UCSD-AML1 (cell line): Measurements from ENCODE around the gene EEFSEC.

Source experiments
- DNase-seq: peaks from one replicate; lab custom pipeline; 2025; ENCODE audit not compliant: unreplicated experiment; lab: John Stamatoyannopoulos, UW

Gene EEFSEC

DNA sequence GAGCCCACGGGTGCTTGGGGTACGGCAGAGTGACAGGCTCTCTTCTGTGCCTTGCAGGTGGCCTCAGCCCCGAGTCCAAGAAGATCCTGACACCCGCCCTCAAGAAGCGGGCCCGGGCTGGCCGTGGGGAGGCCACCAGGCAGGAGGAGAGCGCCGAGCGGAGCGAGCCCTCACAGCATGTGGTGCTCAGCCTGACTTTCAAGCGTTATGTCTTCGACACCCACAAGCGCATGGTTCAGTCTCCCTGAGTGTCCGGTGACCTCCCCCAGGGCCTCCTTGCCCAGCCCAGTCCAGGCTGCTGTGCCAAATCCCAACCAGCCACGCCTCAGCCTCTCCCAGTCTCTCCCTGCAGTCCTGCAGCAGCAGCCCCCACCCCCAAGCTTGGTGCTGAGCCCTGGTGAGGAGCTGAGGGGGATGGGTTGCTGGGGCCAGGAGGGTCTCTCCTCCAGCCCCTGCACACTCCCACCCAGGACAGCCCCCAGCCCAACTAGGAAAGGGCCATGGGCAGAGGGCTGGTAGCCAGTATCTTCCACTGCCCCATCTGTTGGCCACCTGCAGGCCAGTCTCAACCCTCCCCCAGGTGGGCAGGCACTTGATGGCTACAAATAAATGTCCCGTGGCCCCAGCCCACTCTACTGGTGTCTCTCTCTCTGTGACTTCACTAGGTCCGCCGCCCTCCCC, 254.9 kb downstream of the EEFSEC start:
- no peak for DNase-seq

DNA sequence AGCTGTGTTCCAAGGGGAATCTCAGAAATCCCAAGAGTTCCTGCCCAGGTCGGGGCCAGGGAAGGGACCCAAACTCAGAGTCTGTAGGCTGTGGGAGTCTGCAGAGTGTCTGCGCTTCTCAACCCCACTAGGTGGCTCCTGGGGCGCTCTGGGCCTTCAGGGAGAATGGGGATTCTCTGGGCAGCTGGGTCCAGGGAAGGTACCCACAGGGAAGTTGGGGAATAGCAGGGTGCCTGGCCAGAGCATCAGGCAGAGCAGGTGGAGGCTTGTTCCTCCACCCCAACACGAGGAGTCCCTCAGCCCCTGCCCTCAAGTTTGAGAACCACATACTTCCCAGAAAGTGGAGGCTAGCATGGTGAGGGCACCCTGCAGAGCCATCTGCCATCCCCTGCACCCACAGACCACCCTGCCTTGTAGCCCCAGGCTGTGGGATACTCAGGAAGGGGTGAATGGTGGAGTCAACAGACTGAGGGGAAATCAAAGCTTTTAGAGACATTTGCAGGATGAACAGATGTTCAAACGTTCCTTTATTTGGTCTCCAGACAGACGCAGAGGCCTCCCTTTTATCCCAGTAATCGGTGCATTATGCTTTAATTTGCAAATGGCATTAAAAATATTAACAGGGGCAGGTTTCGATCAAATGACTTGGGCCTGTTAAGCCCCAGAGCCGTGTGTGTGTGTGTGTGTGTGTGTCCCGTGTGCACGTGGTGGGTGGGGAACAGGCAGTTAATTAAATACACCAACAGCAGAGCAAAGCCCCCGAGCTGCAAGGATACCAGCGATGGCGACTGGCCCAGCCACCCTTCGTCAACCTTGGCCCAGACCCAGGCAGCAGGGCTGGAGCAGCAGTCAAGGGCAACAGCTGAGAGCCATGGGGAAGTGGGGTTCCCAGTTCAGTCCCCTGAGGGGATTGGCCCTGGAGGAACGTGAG, 255.7 kb downstream of the EEFSEC start:
- DNase-seq = no peak

DNA sequence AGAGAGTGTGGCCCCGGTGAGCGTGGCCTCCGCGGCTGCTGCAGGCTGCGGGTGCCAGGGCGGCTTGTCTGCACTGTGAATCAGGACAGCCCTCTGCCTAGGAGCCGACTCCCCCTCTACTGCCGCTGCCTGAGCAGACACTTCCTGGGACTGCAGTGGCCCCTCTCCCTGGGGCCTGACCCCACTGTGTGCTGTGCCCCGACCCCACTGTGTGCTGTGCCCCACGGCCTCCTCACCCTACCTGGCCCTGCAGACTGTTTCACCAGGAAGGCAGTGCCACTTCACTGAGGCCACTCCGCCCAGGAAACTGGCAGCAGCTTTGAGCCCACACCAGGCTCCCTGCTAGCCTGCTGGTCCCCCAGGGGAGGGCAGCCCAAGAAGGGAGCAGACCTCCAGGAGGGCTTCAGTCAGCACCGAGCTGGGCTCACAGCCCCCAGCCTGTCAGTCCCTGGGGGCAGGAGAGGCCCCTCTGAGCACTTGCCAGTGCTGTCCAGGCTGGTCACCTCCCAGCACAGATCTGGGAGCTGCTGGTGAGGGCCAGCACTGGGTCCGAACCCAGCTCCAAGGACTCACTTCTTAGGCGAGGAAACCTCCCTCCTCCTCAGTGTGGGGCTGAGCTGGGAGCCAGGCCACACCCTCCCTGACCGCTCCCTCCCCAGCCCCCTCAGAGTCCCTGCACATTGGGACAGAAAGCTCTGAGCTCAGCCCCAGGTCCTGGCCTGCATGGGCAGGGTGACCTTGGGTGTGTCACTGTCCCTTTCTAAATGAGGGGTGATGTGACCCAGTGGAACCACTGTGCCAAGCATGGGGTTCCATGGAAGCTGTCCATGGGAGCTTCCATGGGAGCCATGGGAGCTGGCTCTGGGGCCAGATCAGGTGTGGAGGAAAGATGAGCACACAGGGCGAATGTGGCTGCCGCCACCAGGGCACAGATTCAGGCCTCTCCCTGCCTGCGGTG, 256.6 kb downstream of the EEFSEC start:
- no peak for DNase-seq

DNA sequence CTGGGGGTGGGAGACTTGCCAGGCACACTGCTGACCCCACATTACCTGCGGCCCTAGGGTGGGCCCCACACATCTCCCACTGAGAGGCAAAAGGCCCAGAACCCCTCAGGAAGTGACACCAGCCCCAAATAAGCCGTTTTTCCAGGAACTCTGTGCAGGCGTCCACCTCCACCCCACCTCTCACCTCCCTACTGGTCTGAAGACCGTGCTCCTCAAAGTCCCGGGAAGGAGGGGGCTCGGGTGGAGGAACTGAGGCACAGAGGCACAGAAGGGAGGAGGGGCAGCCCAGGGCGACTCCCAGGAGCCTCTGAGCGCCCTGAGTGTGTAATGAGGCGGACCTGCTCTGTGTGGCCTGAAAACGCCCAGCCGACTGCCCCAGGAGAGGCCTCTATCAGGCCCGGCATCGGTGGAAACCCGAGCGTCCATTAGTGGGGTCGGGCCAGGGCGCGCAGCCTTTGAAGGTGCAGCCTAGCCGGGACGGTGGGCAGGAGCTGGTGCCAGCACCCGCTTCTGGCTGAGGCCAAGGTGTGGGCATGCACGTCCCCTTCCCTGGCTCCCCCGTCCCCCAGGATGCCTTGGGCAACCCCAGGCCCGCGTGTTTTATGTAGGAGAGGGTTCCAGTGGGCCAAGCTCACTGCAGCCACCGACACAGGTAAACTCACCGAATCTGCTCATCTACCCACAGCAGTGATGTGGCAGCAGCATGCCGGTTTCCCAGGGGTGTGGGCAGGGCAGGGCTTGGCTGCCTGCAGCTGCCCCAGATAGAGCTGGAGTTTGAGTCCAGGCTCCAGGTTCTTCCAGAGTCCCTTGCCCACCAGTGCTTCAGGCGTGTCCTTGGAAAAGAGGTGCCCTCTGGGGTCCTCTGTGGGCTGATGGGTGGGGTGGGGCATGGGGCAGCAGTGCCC, 257.6 kb downstream of the EEFSEC start:
- no peak for DNase-seq

DNA sequence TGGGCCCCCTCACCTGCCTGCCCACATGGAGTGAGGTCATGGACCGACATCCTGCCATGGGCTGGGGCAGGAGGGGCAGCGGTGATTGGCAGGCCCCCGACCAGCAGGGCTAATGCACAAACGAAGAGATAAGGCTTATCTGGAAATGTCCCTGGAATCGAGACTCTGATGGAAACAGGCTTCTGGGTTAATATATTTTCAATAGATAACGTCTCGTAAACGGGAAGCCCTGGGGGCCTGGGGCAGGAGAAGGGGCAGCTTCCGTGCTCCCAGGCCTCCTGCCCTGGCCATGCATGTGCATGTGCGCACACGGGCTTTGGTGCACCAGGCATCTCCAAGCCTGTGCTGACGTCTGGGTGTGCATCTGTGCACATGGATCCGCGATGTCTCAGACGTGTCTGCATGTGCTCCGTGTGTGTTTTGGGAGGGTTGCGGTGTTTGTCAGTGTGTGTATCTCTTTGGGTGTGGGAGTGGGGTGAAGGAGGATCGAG, 258.3 kb downstream of the EEFSEC start:
- no peak for DNase-seq

DNA sequence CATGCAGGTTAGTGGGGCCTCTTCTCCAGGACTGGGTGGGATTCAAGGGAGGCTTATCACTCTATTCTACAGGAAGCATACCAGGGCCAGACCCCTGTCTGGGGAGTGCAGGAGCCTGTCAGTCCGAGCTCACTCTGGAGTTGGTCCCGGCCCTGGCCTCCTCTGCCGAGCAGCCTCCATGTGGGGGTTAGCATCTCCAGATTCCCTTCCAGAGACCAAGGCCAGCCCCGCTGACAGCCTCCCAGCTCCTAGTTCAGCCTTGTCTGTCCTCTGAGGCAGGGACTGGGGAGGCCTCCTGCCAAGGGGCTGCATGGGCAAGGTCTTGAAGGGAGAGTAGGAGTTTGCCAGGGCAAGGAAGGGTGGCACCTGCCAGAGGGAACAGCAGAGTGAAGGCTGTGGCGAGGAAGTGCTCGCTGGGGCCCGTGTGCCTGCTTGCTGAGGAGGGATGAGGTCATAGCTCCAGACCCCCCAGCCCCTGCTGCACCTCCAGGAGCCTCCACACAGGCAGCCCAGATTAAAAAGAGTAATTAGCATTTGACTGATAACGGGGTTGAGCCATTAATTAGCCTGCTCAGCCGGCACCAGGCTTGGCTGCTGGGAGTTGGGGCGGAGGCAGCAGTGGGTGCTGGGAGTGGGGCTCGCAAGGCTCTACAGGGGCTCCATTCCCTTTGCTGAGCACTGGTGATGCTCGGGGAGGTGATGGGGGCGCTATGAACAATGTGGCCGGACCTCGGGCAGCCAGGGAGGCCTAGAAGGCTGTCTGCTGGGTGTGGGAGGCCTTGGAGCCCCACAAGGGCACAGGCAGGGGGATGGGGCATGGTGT, 259.1 kb downstream of the EEFSEC start:
- no peak for DNase-seq

DNA sequence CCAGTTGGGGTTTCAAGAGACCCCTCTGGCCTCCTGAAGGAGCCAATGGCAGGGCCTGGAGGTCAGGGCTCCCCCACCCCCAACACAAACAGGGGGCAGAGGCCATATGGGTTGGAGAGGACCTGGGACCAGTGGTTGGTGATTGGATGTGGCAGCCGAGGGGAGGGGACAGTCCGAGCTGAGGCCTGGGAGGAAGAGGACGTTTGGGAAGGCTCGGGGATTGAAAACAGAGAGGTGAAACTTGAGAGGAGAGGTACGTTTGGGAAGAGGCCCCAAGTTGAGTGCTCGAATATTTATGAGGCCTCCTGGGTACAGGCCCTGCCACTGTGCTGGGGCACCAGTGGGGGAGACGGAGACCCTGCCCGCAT, 259.7 kb downstream of the EEFSEC start:
- DNase-seq = no peak

DNA sequence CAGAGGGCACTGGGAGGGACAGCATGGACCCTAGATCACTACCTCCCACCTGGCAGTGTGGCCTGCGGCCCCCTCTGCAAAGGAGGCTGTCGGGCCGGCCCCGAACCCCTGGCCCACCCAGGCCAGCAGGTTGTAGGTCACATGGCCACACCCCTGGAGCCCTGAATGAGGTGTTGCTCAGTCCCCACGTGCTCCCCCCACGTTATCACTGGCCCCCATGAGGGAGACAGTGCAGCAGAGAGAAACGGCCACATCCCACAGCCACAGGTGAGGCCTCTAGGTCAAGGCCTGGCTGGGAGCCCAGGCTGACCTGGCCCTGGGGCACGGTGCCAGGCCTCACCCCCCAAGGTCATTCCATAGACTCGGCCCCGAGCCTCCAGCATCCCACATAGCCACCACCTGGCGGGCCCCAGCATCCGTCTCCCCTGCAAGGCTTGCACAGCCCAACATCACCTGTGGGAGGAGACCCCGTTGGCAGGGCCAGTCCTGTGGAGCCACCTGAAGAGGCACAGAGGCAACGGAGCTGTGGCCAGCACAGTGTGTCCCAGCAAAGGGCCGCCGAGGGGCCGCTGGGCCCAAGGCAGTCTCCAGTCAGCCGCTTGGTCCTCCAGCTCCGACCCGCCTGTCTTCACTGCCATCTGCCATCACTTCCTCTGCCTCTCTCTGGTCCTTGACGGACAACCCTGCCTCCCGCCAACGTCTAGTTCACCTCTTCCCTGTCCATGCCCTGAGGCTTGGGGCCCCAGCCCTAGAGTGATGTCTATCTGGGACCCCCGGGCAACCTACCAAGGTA, 260.3 kb downstream of the EEFSEC start:
- no peak for DNase-seq

DNA sequence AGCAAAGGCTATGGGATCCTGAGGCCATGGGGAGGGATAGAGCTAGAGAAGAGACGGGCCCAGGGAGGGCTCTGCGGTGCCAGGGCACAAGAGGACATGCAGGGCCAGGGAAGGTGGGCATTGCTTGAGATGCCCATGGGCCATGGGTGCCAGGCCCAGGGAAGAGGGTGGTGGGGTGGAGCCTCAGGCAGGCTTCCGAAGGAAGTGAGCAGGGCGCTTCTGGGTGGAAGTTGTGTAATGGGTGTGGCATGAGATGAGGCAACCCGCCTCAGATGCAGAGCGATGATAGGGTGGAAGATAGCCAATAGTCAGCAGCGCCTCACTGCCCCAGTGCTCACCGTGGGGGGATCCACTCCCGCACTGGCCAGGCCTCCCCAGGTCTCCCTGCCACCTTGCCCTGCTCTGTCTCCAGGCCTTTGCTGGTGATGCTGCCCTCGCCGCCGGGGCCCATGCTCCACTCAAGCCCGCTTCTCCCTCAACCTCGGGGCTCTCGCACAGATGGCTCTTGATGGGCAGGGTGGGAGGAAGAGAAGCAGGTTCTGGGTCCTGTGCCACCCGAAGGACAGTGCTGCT, 262.0 kb downstream of the EEFSEC start:
- no peak for DNase-seq

DNA sequence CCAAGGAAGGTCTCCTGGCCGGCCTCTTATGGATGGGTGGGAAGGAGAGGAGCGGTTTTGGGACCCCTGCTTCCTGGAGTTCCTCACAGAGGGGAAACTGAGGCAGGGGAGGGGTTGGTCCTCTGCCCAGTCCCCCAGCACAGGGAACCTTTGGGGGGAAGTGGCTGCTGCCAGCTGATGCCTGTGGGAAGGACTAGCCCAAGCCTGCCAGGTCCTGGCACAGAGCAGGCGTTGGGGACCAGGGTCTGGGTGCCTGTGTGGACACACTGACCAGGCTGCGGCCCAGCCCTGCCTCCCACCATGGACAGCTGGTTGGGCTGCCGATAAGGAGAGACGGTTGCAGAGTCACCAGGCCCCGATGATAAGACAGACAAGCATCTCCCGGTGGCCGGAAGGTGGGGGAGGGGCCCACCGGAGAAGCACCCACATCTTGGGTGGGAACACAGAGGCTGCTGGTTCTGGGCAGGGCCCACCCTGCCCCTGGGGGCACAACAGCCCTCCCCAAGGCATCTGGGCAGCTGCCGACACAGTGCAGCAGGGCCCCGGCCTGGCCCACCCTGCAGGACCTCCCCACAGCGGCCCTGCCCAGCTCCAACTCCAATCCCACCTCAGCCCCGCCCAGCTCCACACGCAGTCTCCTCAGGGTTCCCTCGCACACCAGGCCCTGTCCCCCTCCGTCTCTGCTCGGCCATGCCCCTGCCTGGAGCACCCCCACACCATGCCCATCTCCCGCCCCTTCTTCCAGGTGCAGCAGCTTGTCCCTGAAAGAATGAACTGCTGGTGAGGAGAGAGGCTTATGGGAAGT, 262.7 kb downstream of the EEFSEC start:
- DNase-seq = no peak

DNA sequence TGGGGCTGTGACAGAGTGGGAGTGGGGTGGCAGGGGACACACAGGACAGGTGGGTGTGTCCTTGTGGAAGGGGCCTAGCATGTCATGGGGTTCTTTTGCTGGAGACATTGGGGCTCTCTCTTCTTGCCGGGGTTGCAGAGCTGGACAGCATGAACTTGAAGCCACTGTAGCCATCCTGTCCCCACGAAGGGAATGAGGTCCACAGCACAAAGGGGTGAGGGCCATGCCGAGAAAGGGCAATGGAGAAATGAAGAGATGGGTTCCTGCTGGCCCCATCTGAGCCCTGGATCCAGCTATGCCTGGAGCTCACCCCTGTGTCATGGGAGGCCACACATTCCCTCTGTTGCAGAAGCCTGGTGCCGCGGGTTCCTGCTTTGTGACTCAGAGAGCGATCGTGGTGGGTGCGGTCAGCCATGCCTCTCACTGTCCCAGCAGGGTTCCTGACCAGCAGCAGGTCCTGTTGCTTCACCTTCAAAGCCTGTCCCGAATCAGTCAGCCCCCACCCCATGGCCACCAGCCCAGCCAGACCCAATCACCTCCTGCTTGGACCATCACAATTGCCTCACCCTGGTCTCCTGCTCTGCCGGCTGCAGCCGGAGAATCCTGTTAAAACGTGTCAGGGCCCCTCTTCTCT, 263.4 kb downstream of the EEFSEC start:
- no peak for DNase-seq

DNA sequence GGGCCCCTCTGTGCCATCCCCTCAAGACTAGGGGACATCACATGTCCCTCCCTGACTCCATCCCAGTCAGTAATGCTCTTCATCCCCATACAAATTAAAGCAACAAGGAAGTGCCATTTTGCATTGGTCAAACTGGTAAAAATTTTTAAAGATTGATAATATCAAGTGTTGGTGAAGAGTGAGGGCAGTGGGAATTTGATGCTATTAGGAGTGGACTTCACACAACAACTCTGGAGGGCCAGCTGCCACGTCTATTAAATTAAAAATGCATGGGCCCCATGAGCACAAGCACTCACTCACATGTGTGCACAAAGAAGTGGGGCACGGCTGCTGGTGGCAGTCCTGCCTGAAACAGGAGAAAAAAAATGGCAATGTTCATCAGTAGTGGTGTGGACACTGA, 265.6 kb downstream of the EEFSEC start:
- no peak for DNase-seq

DNA sequence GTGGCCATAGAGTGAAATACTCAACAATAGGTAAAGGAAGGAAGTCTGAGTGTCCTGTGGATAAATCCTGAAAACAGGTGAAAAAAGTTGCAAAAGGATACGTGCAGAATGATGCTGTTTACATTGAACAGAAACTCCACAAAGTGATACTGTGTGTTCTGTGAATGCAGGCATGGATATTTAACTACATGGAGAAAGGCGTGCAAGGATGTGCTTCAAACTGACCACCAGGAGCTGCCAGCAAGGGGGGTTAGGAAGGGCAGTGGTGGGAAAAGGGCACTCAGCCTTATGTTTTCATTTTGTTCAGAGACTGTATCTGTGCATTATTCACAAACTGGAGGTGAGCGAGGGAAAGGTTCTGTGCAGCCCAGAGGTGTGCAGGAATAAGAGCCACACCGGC, 266.0 kb downstream of the EEFSEC start:
- no peak for DNase-seq

DNA sequence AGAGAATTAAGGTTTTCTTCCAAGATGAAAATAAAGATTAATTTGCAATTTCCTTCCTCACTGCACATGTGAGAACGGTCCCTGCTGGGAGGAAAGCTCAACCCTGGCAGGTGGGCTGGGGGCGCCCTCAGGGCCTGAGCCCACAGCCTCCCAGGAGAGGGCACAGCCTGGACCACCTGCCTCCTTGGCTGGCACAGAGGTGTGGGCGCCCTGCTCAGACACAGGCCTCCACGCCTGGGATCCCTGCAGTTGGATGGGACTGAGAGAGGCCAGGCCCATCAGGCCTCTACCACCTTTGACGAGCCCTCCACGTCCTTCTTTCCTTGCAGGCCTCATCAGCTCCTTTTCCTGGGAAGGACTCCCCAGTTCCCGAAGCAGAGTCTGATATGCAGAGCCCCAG, 267.0 kb downstream of the EEFSEC start:
- DNase-seq = no peak

DNA sequence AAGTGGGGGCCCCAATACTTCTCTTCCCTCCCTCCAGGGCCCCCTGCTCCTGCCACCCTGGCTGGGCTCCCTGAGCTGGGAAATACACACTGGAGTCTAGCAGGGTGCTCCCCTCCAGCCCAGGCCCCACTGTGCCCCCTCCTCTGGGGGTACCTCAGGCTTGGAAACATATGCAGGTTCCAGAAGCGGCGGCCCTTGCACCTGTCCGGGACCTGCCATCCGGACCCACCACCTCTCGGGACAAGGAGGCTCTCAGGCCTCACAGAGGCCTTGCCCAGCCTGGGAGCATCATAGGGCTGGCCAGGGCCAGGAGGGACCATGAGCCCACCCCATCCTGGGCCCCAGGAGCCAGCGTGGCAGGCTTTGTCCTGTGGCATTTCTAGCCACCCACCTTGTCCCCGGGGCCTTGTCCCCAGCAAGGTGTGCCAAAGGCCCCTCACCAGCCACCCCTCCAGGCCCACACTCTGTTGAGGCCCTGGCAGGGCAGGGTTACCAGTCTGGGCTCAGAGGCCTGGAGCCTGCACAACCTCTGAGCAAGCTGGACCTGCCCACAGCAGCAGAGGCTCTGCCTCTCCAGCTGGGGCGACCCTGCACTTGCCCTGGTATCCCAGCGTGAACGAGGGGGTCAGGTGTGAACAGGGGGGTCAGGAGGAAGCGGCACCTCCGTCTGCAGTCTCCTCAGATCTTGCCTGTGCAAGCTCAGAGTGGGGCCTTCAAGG, 267.6 kb downstream of the EEFSEC start:
- DNase-seq = no peak

DNA sequence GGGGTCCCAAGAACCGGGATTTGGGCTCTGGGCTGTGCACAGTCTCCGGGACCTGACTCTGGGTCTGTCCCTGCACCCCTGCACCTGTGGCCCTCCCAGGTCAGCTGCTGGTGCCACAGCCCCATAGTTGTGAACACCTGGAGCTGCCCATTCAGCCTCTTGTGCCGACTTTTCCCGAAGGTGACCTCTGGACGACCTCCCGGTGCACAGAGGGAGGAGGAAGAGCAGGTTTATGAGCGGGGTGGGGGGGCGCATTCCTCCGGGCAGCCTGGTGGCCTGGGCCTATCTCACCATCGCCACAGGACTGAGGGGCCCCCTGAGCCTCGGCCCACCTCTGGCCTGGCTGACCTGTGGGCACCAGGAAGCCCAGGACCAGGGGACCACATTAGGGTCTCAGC, 268.2 kb downstream of the EEFSEC start:
- DNase-seq = no peak
